Urinary bladder (tissue), 4 donors: ENCODE measurements around the gene HSPB2. TPM values are rescaled to one million over a fixed set of nuclear protein-coding genes. Genes with fewer than 3 reads are reported as not detected.
"Not testable (repeated sequence)": the region's sequence is repeated elsewhere in the genome, so short reads cannot be mapped to it uniquely, and the experiment has no call there.

Source experiments
- DNase-seq: peaks from one replicate; pipeline ENCODE4 v3.0.0-alpha.2; 2015; ENCODE audit errors: extremely low spot score
- H3K27ac ChIP-seq: one replicate; pipeline ENCODE4 v1.5.1; 2013; ENCODE audit warnings: low read depth, mild to moderate bottlenecking, moderate library complexity
- H3K36me3 ChIP-seq: one replicate; pipeline ENCODE4 v1.6.1; 2013; ENCODE audit warnings: mild to moderate bottlenecking, moderate library complexity; ENCODE audit not compliant: insufficient read depth
- H3K4me1 ChIP-seq: one replicate; pipeline ENCODE4 v1.6.1; 2013; ENCODE audit warnings: mild to moderate bottlenecking, moderate library complexity; ENCODE audit not compliant: insufficient read depth
- H3K4me3 ChIP-seq: one replicate; pipeline ENCODE4 v1.5.1; 2013; ENCODE audit warnings: low read depth, low read length
- WGBS: extraction: QIAGEN DNeasy Blood & Tissue Kit; methylation state at CpG from one replicate; pipeline ENCODE4 v1.1.7; 2013; 5-methylcytosine and 5-hydroxymethylcytosine counted together
- polyA plus RNA-seq: library from polyadenylated mRNA; stranded (reverse); fragments of 200-250 nt; gene quantifications from one replicate; pipeline ENCODE4 v1.2.3, GENCODE V29; 2013
- total RNA-seq: library from RNA; depleted of rRNA; stranded (reverse); fragments of >200 nt; gene quantifications from one replicate; pipeline ENCODE4 v1.2.3, GENCODE V29; 2014
- donor health status: healthy with polysubstance abuse.
- donor health status: healthy.

HSPB2 gene, protein sequence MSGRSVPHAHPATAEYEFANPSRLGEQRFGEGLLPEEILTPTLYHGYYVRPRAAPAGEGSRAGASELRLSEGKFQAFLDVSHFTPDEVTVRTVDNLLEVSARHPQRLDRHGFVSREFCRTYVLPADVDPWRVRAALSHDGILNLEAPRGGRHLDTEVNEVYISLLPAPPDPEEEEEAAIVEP
- total RNA-seq (1.6 TPM), polyA plus RNA-seq (10.6 TPM)

DNA sequence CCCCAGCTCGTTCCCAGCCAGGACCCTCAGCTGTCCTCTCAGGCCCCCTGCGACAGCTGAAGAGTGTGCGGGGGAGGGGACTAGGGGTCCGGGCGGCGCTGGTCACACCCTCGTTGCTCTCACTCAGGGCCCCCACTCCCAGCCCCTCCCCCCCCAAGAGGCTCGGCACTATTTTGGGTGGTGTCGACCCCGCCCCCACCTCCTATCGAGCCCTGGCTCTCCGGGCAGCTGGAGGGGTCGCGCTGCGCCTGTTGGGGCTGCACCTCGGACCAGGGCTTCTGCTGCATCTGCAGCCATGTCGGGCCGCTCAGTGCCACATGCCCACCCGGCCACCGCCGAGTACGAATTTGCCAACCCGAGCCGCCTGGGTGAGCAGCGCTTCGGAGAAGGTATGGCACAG lies at the start of gene HSPB2:
HSPB2 (plus strand) TSS at position 200 of the 400 bp plus-strand sequence; CDS start at position 296, 96 bp downstream.
- no peak for DNase-seq
- peak within 1 kb of the TSS; percentile 87 for H3K27ac ChIP-seq
- H3K4me1 ChIP-seq = no peaks in the 10 kb centered on the region
- no peaks in the 10 kb centered on the region for H3K36me3 ChIP-seq
- 5% methylated on average over 26 of the region's 26 CpGs for WGBS
- peak within 1 kb of the TSS; percentile 48 for H3K4me3 ChIP-seq

DNA sequence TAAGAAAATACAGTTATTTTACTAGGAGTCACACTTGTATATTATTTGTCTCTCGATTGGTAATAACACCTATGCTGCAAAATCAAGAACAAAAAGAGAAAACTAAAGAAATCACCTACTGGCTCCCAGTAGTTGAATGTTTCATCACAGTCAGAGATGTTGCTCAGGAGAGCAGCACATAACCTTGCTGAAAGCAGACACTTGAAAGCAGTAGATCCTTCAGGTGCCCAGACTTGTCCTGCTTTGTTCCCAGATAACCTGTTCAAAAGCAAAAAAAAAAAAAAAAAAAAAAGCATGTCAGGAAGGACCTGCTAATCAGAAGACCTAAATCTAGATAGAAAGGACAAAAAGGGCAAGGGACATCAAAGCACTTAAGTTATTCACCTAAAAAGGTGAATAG lies 42.4 kb upstream of the HSPB2 start:
- H3K4me3 ChIP-seq = peak overlapping the region; percentile 93

DNA sequence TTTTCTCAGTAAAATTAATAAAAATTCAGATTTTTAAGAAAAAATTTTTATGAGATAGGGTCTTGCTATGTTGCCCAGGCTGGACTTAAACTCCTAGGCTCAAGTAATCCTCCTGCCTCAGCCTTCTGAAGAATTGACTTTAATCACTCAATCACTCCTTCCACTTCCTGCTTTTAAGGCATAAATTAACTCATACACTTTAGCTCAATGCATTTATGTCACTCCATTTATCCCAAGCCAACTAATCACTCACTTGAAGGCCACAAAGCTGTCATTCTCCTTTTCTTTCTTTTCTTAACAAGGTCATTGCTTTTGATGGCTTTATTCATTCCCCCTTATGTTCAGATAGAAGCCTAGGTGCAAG lies 42.0 kb upstream of the HSPB2 start:
- Histone ChIP-seq H3K4me1 (peaks cover 2% of the 10 kb centered on the region), H3K36me3 (peaks cover 2% of the 10 kb centered on the region), H3K4me3 (peak overlapping the region; percentile 93), H3K27ac (no peak overlapping the region)
- DNase-seq = no peak

More for the DNA sequence above, 42.4 kb upstream of the HSPB2 start:
- H3K4me1 ChIP-seq = peaks cover 2% of the 10 kb centered on the region
- no peak overlapping the region for H3K27ac ChIP-seq
- WGBS = 94% methylated on average over 1 of the region's 1 CpG
- no peak for DNase-seq
- peaks cover 2% of the 10 kb centered on the region for H3K36me3 ChIP-seq

DNA sequence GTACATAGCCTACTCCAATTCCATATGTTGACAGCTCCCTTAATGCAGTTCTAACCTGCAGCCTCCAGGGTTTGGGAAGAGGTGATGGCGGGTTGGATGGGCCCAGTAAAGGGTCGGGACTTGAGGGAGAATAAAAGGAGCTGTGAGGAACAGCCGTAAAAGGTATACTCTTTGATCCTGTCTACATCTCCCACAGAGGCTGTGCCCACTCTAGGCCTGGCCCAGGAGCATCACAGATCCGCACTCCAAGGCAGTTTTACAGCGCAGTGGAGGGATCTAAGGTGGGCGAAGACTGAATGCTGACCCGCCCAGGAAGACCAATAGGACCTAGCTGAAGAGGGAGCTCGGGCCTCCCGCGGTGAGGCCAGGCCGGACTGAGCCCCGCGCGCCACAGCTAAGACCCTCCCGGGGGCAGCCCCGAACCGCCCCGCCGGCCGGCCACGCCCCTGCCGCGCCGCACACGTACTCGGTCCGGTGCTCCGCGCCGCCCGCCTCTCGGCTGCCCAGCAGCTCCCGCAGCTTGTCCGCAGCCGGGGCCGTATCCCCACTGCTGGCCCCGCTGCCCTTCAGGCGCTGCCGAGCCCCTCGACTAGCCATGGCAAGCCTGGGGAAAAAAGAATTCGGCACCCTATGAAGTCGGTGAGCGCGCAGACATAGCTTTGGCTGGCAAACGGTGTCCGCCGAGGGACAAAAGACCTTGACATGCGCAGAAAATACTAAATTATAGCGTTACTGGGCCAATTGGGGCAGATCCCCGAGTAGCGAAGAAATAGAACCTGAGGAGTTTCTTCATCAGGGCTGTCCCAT lies 41.4 kb upstream of the HSPB2 start, which contains the start of gene ALG9:
ALG9 (minus strand) TSS at position 696 of the 807 bp plus-strand sequence; CDS start at position 597, 99 bp downstream.
- DNase-seq = peak; percentile 31
- under 1% methylated on average over 51 of the region's 51 CpGs for WGBS
- H3K27ac ChIP-seq = peak within 1 kb of the TSS; percentile 84
- peaks cover 2% of the 10 kb centered on the region for H3K4me1 ChIP-seq
- peak within 1 kb of the TSS; percentile 93 for H3K4me3 ChIP-seq
- peaks cover 2% of the 10 kb centered on the region for H3K36me3 ChIP-seq

DNA sequence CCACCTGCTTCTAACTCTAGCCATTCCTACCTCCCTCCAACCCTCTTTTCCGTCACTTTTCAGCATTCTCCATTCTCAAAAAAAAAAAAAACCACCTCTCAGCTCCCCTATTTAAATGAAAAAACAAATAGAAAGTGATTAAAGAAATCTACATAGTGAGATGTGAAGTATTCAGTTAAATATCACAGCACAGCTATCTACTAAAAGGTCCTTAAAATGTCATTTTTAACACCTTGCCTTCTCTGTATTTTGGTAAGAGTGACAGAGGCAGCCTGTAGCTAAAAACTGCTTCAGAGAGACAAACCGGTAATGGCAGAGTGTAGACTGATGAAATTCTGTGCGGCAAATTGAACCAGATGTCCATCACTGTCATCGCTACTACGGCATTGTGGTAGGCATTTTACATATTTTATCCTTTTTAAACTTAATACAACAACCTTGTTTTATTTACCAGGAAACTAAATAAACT lies 40.8 kb upstream of the HSPB2 start:
- no peak for DNase-seq
- Histone ChIP-seq H3K36me3 (peaks cover 2% of the 10 kb centered on the region), H3K4me1 (peaks cover 2% of the 10 kb centered on the region), H3K27ac (peak overlapping the region; percentile 84), H3K4me3 (peak overlapping the region; percentile 93)
- 57% methylated on average over 5 of the region's 5 CpGs for WGBS

DNA sequence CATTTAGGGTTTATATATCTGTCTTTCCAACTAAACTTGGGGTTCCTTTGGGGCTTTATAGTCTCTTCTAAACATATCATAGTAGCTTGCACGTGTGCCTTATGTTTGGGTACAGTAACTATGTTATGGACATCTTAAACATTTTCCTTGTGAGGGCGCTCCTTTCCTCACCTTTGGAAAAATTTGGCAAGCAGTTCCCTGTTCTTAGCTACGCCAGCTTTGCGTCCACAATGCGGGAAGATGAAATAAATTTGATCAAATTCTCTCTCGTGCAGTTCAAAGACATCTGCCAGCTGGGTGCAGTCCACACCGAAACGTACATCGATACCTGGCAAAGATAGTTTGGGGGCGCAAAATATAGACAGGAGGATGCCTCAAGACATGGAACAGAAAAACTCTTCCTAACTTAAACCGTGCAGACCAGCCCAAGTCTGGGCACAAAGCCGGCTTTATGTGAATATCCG lies 34.1 kb upstream of the HSPB2 start:
- no peaks in the 10 kb centered on the region for H3K36me3 ChIP-seq
- peak overlapping the region; percentile 47 for H3K4me3 ChIP-seq
- H3K27ac ChIP-seq = peak overlapping the region; percentile 90
- WGBS = under 1% methylated on average over 13 of the region's 13 CpGs
- DNase-seq = peak; percentile 15
- H3K4me1 ChIP-seq = no peaks in the 10 kb centered on the region

DNA sequence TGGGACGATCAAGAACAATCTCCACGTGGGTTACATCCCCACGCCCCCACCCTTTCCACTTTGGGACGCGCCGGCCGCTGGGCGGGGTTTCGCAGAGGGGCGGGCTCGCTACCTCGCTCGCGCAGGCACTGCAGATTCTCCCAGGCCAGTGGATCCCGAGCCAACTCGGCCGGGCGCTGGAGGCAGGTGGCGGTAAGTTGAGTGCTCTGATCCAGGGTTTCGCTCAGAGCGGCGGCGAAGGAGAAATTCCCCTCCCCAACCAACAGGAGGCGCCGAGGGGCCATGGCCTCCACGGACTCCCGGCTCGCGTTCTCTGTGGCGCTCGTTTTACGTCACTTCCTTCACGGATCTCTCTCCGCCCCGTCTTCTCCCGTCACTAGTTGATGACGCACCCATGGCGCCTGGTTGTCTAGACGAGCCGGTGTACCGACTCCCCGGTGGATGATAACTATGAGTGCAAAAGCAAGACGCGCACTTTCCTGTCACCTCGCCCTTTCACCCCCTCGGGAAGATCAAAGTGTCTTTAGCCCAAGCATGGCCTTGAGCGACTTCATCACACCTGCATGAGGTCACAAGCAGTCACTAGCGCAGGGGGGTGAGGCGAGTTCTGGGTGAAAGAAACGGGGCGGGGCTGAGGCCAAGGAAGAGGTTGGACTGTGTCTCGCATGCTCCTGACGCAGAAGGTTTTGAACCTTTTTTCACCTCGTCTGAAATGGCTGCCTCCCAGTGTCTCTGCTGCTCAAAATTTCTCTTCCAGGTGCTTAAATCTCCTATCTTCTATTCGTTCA lies 33.5 kb upstream of the HSPB2 start, which contains the start of the genes CFAP68 and FDXACB1:
CFAP68 (plus strand) TSS at position 693 of the 788 bp plus-strand sequence; CDS start at position 713, 20 bp downstream.
FDXACB1 (minus strand) TSS at position 317 of the 788 bp plus-strand sequence; CDS start at position 284, 33 bp downstream.
- DNase-seq = peak; percentile 97
- WGBS = under 1% methylated on average over 55 of the region's 55 CpGs
- Histone ChIP-seq H3K4me1 (no peaks in the 10 kb centered on the region), H3K36me3 (no peaks in the 10 kb centered on the region), H3K27ac (peak within 1 kb of the TSS; percentile 90), H3K4me3 (peak within 1 kb of the TSS; percentile 47)

DNA sequence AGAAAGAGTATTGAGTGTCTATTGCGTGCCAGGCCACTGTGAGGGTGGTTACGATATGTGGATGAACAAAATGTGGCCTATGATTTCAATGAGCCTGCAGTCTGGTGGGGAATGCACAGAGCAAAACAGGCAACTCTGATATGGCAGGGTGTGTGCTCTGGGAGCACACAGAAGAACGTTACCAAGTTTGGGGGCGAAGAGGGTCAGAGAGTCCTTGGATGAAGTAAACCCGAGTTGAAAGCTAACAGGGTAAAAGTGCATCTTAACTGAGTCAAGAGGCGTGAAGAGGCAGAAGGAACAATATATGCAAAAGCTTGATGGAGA lies 32.9 kb upstream of the HSPB2 start:
- peak overlapping the region; percentile 47 for H3K4me3 ChIP-seq
- no peaks in the 10 kb centered on the region for H3K36me3 ChIP-seq
- H3K27ac ChIP-seq = peak overlapping the region; percentile 89
- no peaks in the 10 kb centered on the region for H3K4me1 ChIP-seq
- WGBS = 38% methylated on average over 6 of the region's 6 CpGs
- no peak for DNase-seq

DNA sequence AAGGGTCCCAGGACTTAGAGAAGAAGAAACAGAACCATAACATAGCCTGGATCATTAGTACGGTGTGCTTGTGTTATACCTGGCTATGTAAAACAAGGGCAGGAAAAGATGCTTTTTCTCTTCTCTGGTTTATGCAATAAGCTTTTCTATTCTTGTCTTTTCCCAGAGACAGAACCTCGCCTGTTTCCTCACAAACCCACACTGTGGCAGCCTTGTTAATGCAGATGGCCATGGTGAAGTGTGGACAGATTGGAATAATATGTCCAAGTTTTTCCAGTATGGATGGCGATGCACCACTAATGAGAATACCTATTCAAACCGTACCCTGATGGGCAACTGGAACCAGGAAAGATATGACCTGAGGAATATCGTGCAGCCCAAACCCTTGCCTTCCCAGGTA lies 30.3 kb upstream of the HSPB2 start:
- DNase-seq = no peak
- Histone ChIP-seq H3K27ac (no peak overlapping the region), H3K36me3 (no peaks in the 10 kb centered on the region), H3K4me1 (no peaks in the 10 kb centered on the region), H3K4me3 (no peak overlapping the region)
- WGBS = 84% methylated on average over 5 of the region's 5 CpGs

DNA sequence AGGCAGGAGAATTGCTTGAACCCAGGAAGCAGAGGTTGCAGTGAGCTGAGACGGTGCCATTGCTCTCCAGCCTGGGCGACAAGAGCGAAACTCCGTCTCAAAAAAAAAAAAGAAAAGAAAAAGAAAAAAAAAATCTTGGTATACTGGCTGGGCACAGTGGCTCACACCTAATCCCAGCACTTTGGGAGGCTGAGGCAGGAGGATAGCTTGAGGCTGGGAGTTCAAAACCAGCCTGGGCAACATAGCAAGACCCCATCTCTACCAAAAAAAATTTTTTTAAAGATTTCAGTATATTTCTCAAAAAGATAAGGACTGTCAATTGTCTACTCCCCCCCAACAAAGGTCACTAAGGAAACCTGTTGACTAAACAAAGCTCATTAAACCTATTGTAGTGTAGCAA lies 27.5 kb upstream of the HSPB2 start:
- DNase-seq, H3K4me3 ChIP-seq, H3K4me1 ChIP-seq, H3K27ac ChIP-seq, H3K36me3 ChIP-seq: not testable (repeated sequence)
- 79% methylated on average over 4 of the region's 4 CpGs for WGBS

DNA sequence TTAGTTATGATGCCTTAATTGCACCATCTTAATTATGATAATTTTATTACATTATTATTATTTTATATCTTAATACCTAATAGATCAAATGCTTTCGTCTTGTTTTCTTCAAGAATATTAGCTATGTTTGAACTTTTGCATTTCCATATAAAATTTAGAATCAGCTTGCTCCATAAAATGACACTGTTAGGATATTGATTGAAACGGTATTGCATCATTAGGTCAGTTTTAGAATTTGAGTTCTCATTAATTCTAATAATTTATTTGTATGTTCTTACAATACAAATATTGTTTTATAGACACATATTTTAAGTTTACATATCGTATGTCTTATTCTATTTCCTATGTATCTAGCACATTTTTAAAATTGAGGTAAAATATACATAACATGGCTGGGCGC lies 26.5 kb upstream of the HSPB2 start:
- Histone ChIP-seq H3K4me3 (no peak overlapping the region), H3K4me1 (no peaks in the 10 kb centered on the region), H3K27ac (no peak overlapping the region), H3K36me3 (no peaks in the 10 kb centered on the region)
- 90% methylated on average over 4 of the region's 4 CpGs for WGBS
- no peak for DNase-seq

DNA sequence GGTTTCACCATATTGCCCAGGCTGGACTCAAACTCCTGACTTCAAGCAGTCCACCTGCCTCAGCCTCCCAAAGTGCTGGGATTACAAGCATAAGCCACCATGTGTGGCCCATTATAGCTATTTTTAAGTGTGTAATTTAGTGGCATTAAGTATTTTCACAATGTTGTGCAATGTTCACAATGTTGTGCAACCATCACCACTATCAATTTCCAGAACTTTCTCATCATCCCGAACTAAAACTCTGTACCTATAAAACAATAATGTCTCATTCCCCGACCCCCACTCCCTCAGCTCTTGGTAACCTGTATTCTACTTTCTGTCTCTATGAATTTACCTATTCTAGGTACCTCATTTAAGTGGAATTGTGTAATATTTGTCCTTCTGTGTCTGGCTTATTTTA lies 25.7 kb upstream of the HSPB2 start:
- no peaks in the 10 kb centered on the region for H3K36me3 ChIP-seq
- H3K4me1 ChIP-seq = no peaks in the 10 kb centered on the region
- WGBS = 90% methylated on average over 2 of the region's 2 CpGs
- no peak for DNase-seq
- H3K4me3 ChIP-seq = no peak overlapping the region
- no peak overlapping the region for H3K27ac ChIP-seq

DNA sequence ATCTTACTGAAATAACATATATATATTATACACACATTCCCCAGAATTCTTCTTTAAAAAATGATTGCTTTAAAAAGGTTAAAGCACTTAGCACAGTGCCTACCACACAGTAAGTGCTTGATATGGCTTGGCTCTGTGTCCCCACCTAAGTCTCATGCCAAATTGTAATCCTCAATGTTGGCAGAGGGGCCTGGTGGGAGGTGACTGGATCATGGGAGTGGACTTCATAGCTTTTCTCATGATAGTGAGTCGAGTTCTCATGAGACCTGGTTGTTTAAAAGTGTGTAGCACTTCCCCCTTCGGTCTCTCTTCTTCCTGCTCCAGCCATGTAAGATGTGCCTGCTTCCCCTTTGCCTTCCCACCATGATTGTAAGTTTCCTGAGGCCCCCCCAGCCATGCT lies 7.1 kb upstream of the HSPB2 start:
- no peaks in the 10 kb centered on the region for H3K36me3 ChIP-seq
- H3K4me3 ChIP-seq = no peak overlapping the region
- WGBS = 36% methylated on average over 2 of the region's 2 CpGs
- no peak overlapping the region for H3K27ac ChIP-seq
- no peak for DNase-seq
- no peaks in the 10 kb centered on the region for H3K4me1 ChIP-seq
